ENCODE measurements around the gene CDH24.

The CDH24 gene

GRCh38 chr14:23041729-23042128 lies 15.6 kb downstream of the CDH24 start:
- no peak overlapping the region for H3K27ac ChIP-seq (ENCODE audit: low read depth, low read length)
- H3K4me1 ChIP-seq (ENCODE audit: control insufficient read depth, insufficient read depth, low read length), result no peaks in the 10 kb centered on the region
- H3K9me3 ChIP-seq (ENCODE audit: control insufficient read depth, insufficient read depth, low read length), result no peaks in the 10 kb centered on the region
- H3K9ac ChIP-seq (ENCODE audit: low read depth, low read length), result no peak overlapping the region
- H3K27me3 ChIP-seq (ENCODE audit: control insufficient read depth, insufficient read depth, low read length), result no peaks in the 10 kb centered on the region
- H3K36me3 ChIP-seq (ENCODE audit: control insufficient read depth, insufficient read depth, low read length), result no peaks in the 10 kb centered on the region
- no peak overlapping the region for H3K4me3 ChIP-seq (ENCODE audit: low read depth, low read length)

- no peak overlapping the region for H3K4me3 ChIP-seq (ENCODE audit: low read depth, low read length)
- H3K9me3 ChIP-seq (ENCODE audit: control insufficient read depth, insufficient read depth, low read length), result no peaks in the 10 kb centered on the region
- H3K4me1 ChIP-seq (ENCODE audit: control insufficient read depth, insufficient read depth, low read length), result peaks cover 6% of the 10 kb centered on the region
- H3K36me3 ChIP-seq (ENCODE audit: control insufficient read depth, insufficient read depth, low read length), result no peaks in the 10 kb centered on the region
- H3K27me3 ChIP-seq (ENCODE audit: control insufficient read depth, insufficient read depth, low read length), result no peaks in the 10 kb centered on the region
- no peak overlapping the region for H3K9ac ChIP-seq (ENCODE audit: low read depth, low read length)
- no peak overlapping the region for H3K27ac ChIP-seq (ENCODE audit: low read depth, low read length)
Observed at GRCh38 chr14:23040100-23040499, 17.2 kb downstream of the CDH24 start.

GRCh38 chr14:23035303-23036144 lies 21.8 kb downstream of the CDH24 start:
- Histone ChIP-seq H3K27me3 (ENCODE audit: control insufficient read depth, insufficient read depth, low read length) (no peaks in the 10 kb centered on the region), H3K4me1 (ENCODE audit: control insufficient read depth, insufficient read depth, low read length) (peaks cover 6% of the 10 kb centered on the region), H3K36me3 (ENCODE audit: control insufficient read depth, insufficient read depth, low read length) (peaks cover 27% of the 10 kb centered on the region), H3K9ac (ENCODE audit: low read depth, low read length) (peak overlapping the region; percentile 92; the same call in 1 of the 2 replicates), H3K4me3 (ENCODE audit: low read depth, low read length) (peak overlapping the region; percentile 90), H3K27ac (ENCODE audit: low read depth, low read length) (peak overlapping the region; percentile 98), H3K9me3 (ENCODE audit: control insufficient read depth, insufficient read depth, low read length) (no peaks in the 10 kb centered on the region)

- H3K27me3 ChIP-seq (ENCODE audit: control insufficient read depth, insufficient read depth, low read length), result no peaks in the 10 kb centered on the region
- H3K4me3 ChIP-seq (ENCODE audit: low read depth, low read length), result peak within 1 kb of the TSS; percentile 90
Observed at GRCh38 chr14:23034498-23035302, 22.6 kb downstream of the CDH24 start, which contains the start of gene PSMB5. TSS of gene PSMB5 (minus strand) at chr14:23034900. CDS start at chr14:23034881, 19 bp downstream.

GRCh38 chr14:23033801-23034497 lies 23.4 kb downstream of the CDH24 start:
- Histone ChIP-seq H3K4me1 (ENCODE audit: control insufficient read depth, insufficient read depth, low read length) (peaks cover 6% of the 10 kb centered on the region), H3K4me3 (ENCODE audit: low read depth, low read length) (peak overlapping the region; percentile 90), H3K27me3 (ENCODE audit: control insufficient read depth, insufficient read depth, low read length) (no peaks in the 10 kb centered on the region), H3K9me3 (ENCODE audit: control insufficient read depth, insufficient read depth, low read length) (no peaks in the 10 kb centered on the region), H3K27ac (ENCODE audit: low read depth, low read length) (peak overlapping the region; percentile 98), H3K36me3 (ENCODE audit: control insufficient read depth, insufficient read depth, low read length) (peaks cover 36% of the 10 kb centered on the region), H3K9ac (ENCODE audit: low read depth, low read length) (peak overlapping the region; percentile 92)

More at GRCh38 chr14:23034498-23035302, 22.6 kb downstream of the CDH24 start, which contains the start of gene PSMB5:
- Histone ChIP-seq H3K27ac (ENCODE audit: low read depth, low read length) (peak within 1 kb of the TSS; percentile 98), H3K9me3 (ENCODE audit: control insufficient read depth, insufficient read depth, low read length) (no peaks in the 10 kb centered on the region), H3K36me3 (ENCODE audit: control insufficient read depth, insufficient read depth, low read length) (peaks cover 30% of the 10 kb centered on the region), H3K4me1 (ENCODE audit: control insufficient read depth, insufficient read depth, low read length) (peaks cover 6% of the 10 kb centered on the region), H3K9ac (ENCODE audit: low read depth, low read length) (peak within 1 kb of the TSS; percentile 92)

- H3K4me3 ChIP-seq (ENCODE audit: low read depth, low read length), result peak overlapping the region; percentile 90
- H3K9me3 ChIP-seq (ENCODE audit: control insufficient read depth, insufficient read depth, low read length), result no peaks in the 10 kb centered on the region
- H3K9ac ChIP-seq (ENCODE audit: low read depth, low read length), result no peak overlapping the region
- H3K4me1 ChIP-seq (ENCODE audit: control insufficient read depth, insufficient read depth, low read length), result peaks cover 6% of the 10 kb centered on the region
- no peak overlapping the region for H3K27ac ChIP-seq (ENCODE audit: low read depth, low read length)
- peaks cover 42% of the 10 kb centered on the region for H3K36me3 ChIP-seq (ENCODE audit: control insufficient read depth, insufficient read depth, low read length)
- H3K27me3 ChIP-seq (ENCODE audit: control insufficient read depth, insufficient read depth, low read length), result no peaks in the 10 kb centered on the region
Observed at GRCh38 chr14:23033251-23033727, 24.0 kb downstream of the CDH24 start.

- Histone ChIP-seq H3K36me3 (ENCODE audit: control insufficient read depth, insufficient read depth, low read length) (peaks cover 54% of the 10 kb centered on the region), H3K4me1 (ENCODE audit: control insufficient read depth, insufficient read depth, low read length) (peaks cover 6% of the 10 kb centered on the region), H3K4me3 (ENCODE audit: low read depth, low read length) (no peak overlapping the region)
Observed at GRCh38 chr14:23030936-23031335, 26.4 kb downstream of the CDH24 start.

GRCh38 chr14:23028799-23029198 lies 28.5 kb downstream of the CDH24 start:
- Histone ChIP-seq H3K27ac (ENCODE audit: low read depth, low read length) (no peak overlapping the region), H3K4me1 (ENCODE audit: control insufficient read depth, insufficient read depth, low read length) (no peaks in the 10 kb centered on the region; the same call in 1 of the 2 replicates), H3K36me3 (ENCODE audit: control insufficient read depth, insufficient read depth, low read length) (peaks cover 71% of the 10 kb centered on the region), H3K4me3 (ENCODE audit: low read depth, low read length) (no peak overlapping the region), H3K9me3 (ENCODE audit: control insufficient read depth, insufficient read depth, low read length) (no peaks in the 10 kb centered on the region), H3K9ac (ENCODE audit: low read depth, low read length) (no peak overlapping the region), H3K27me3 (ENCODE audit: control insufficient read depth, insufficient read depth, low read length) (no peaks in the 10 kb centered on the region)

More at GRCh38 chr14:23030936-23031335, 26.4 kb downstream of the CDH24 start:
- no peaks in the 10 kb centered on the region for H3K9me3 ChIP-seq (ENCODE audit: control insufficient read depth, insufficient read depth, low read length)
- H3K9ac ChIP-seq (ENCODE audit: low read depth, low read length), result no peak overlapping the region
- H3K27ac ChIP-seq (ENCODE audit: low read depth, low read length), result no peak overlapping the region
- no peaks in the 10 kb centered on the region for H3K27me3 ChIP-seq (ENCODE audit: control insufficient read depth, insufficient read depth, low read length)

- Histone ChIP-seq H3K4me3 (ENCODE audit: low read depth, low read length) (no peak overlapping the region), H3K27me3 (ENCODE audit: control insufficient read depth, insufficient read depth, low read length) (no peaks in the 10 kb centered on the region), H3K9ac (ENCODE audit: low read depth, low read length) (no peak overlapping the region), H3K4me1 (ENCODE audit: control insufficient read depth, insufficient read depth, low read length) (no peaks in the 10 kb centered on the region), H3K9me3 (ENCODE audit: control insufficient read depth, insufficient read depth, low read length) (no peaks in the 10 kb centered on the region), H3K27ac (ENCODE audit: low read depth, low read length) (no peak overlapping the region), H3K36me3 (ENCODE audit: control insufficient read depth, insufficient read depth, low read length) (peaks cover 42% of the 10 kb centered on the region)
Observed at GRCh38 chr14:23025151-23025814, 32.0 kb downstream of the CDH24 start.

- Histone ChIP-seq H3K9ac (ENCODE audit: low read depth, low read length) (no peak overlapping the region), H3K36me3 (ENCODE audit: control insufficient read depth, insufficient read depth, low read length) (peaks cover 41% of the 10 kb centered on the region)
Observed at GRCh38 chr14:23024612-23025075, 32.7 kb downstream of the CDH24 start.

More at GRCh38 chr14:23024612-23025075, 32.7 kb downstream of the CDH24 start:
- Histone ChIP-seq H3K4me1 (ENCODE audit: control insufficient read depth, insufficient read depth, low read length) (no peaks in the 10 kb centered on the region), H3K27ac (ENCODE audit: low read depth, low read length) (no peak overlapping the region), H3K9me3 (ENCODE audit: control insufficient read depth, insufficient read depth, low read length) (no peaks in the 10 kb centered on the region), H3K4me3 (ENCODE audit: low read depth, low read length) (no peak overlapping the region), H3K27me3 (ENCODE audit: control insufficient read depth, insufficient read depth, low read length) (no peaks in the 10 kb centered on the region)

Measured in HUES48 (cell line).